Ovary (tissue), 9 donors: ENCODE data around the gene ZNF273. TPM values are rescaled to one million over a fixed set of nuclear protein-coding genes. Genes with fewer than 3 reads are reported as not detected.

Experiments
- DNase-seq, 5 donors: peaks; one replicate each; pipeline ENCODE4 v3.0.0-alpha.2; 2019 to 2020
- H3K27ac ChIP-seq, 2 donors: fragments of 200-600 bp; one replicate each; pipeline versions ENCODE4 v1.5.1 to v1.8.0; 2019 to 2022
- H3K27me3 ChIP-seq: fragments of 200-600 bp; one replicate; pipeline ENCODE4 v1.8.0; 2022
- H3K36me3 ChIP-seq: fragments of 200-600 bp; sonication (generic); one replicate; pipeline ENCODE4 v1.5.1; 2019
- H3K4me1 ChIP-seq: one replicate; pipeline ENCODE4 v1.8.1; 2013; ENCODE audit warnings: mild to moderate bottlenecking, moderate library complexity; ENCODE audit not compliant: insufficient read depth
- H3K4me3 ChIP-seq: fragments of 200-600 bp; sonication (generic); one replicate; pipeline ENCODE4 v1.5.1; 2017
- H3K9me3 ChIP-seq, 2 donors: fragments of 200-600 bp in 1 of 2; sonication (generic) in 1 of 2; one replicate each; pipeline versions ENCODE4 v1.5.1 to v1.8.1; 2013 to 2019; ENCODE audit warnings: mild to moderate bottlenecking in 1 of 2, moderate library complexity in 1 of 2
- CTCF ChIP-seq, 3 donors: fragments of 450-650 bp in 2 of 3; fragments of 200-600 bp in 1 of 3; IDR thresholded peaks; one replicate each; pipeline versions ENCODE4 v1.5.1 to v1.8.0; 2016 to 2022; ENCODE audit warnings: antibody characterized with exemption in 3 of 3, mild to moderate bottlenecking in 1 of 3
- EP300 ChIP-seq: sonication (generic); formaldehyde crosslinking; IDR thresholded peaks from one replicate; pipeline ENCODE4 v1.6.1; 2017; ENCODE audit warnings: antibody characterized with exemption
- POLR2A ChIP-seq: fragments of 450-650 bp; IDR thresholded peaks from one replicate; pipeline ENCODE4 v1.6.1; 2017; ENCODE audit warnings: antibody characterized with exemption, mild to moderate bottlenecking, moderate library complexity
- WGBS, 3 donors: extraction: QIAGEN DNeasy Blood & Tissue Kit in 1 of 3; methylation state at CpG; one replicate each; pipeline versions ENCODE4 v1.1.5 to v1.1.7; 2013 to 2017; 5-methylcytosine and 5-hydroxymethylcytosine counted together
- intact Hi-C, 4 donors: fragments of 100-400 bp; cut with DNase I; formaldehyde crosslinking; loops; one replicate each; pipeline versions ENCODE4 v1.11.0 to v1.15.1; 2022 to 2023
- polyA plus RNA-seq, 2 donors: library from polyadenylated mRNA; stranded (reverse); fragments of 200-250 nt in 1 of 2; fragments of 350-450 nt in 1 of 2; fragmentation: Illumina TruSeq in 1 of 2; extraction: RNeasy Lipid Tissue Mini Kit (QIAGEN cat#74804) in 1 of 2; gene quantifications; one replicate each; pipeline ENCODE4 v1.2.3, GENCODE V29; 2013 to 2014
- total RNA-seq, 7 donors: library from RNA; depleted of rRNA in 2 of 7; stranded (reverse); fragments of >200 nt in 2 of 7; fragmentation: NEBNext Ultra II Directional in 3 of 7; extraction: Animal tissue kit (Norgen Biotek cat#: 25700) in 3 of 7; gene quantifications; one replicate each; pipeline versions ENCODE4 v1.1.0 to v1.2.4, GENCODE V29; 2016 to 2023
- donor health status: DM: no; HTN: no; CAD: no; lungs with moderate emphysema.
- donor health status: DM: no; HTN: no; CAD: no.
- donor health status: Bipolar disorder and iron deficiency.
- donor health status: DM: yes; HTN: yes; CAD: no.
- donor health status: DM: no; HTN: no; CAD: no.
- donor health status: DM: yes; HTN: yes; CAD: no.

The ZNF273 gene
- total and polyA plus RNA-seq, 9 donors: 4.4 to 13.0 (median 6.6) TPM

DNA sequence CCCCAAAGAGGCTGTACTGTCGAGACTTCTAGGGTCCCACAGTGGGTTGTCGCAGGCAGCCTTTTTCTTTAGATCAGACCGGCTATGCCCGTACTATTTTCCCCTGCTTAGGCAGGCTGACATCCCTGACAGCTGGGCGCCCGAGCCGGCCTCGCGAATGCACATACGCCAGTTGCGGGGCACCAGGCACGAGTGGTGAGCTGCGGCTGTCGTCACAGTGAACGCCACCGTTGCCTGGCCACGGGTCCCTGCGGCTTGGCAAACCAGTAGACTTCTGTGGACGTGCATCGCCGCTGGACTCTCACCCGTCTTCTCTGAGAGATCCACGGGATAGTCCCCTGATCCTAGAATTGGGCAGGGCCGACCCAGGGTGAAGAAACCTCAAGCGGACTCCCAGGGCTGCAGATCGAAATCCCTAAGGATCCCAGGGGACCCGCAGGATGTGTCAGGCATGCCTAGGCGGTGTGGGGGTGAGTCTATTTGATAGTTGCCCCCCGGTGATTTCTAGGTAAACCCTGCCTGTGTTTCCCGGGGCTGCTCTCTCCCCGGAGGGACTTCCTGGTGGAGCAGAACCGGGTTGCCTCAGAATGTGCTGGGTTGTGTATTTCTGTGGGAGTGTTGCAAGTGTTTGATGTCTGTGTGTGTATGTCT, 33.0 kb upstream of the ZNF273 start:
- WGBS, 3 donors: 93 to 94% (median 93%) methylated on average over 32 of the region's 32 CpGs
- DNase-seq: no peak
- H3K4me1 ChIP-seq: no peaks in the 10 kb centered on the region

DNA sequence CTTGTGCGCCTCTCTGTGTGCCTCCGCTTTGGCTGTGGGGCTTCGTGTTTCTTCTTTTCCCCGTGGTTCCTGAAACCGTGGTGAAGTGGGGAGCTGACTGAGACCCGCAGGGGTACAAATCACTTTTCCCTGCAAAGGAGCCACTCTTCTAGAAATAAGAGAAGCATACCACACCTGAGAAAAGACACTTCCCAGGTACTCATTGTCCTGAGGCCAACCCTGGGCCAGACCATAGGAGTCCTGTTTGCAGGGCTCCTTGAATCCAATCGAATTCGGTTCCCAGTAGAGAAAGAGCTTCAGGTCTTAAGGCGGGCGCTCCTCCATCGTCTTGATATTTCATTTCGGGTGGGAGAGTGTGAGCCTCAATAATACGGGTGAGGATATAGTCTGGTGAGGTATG, 32.4 kb upstream of the ZNF273 start:
- intact Hi-C loops: no loop called here
- Histone ChIP-seq H3K27me3 (no peaks in the 10 kb centered on the region), H3K4me1 (no peaks in the 10 kb centered on the region), H3K27ac (no peak overlapping the region), H3K4me3 (no peak overlapping the region), H3K9me3 (no peaks in the 10 kb centered on the region), H3K36me3 (no peaks in the 10 kb centered on the region)
- DNase-seq: no peak
- TF ChIP-seq CTCF (IDR thresholded peaks at IDR 0.05) (no peak), EP300 (no peak), POLR2A (no peak)
- 92 to 96% (median 94%) methylated on average over 13 of the region's 13 CpGs for WGBS, 3 donors

More for the DNA sequence above, 33.0 kb upstream of the ZNF273 start:
- Histone ChIP-seq H3K9me3 (no peaks in the 10 kb centered on the region), H3K27ac (no peak overlapping the region), H3K36me3 (no peaks in the 10 kb centered on the region), H3K4me3 (no peak overlapping the region), H3K27me3 (no peaks in the 10 kb centered on the region)
- no peak for TF ChIP-seq POLR2A
- TF ChIP-seq CTCF (IDR thresholded peaks at IDR 0.05): no peak
- no peak for TF ChIP-seq EP300
- intact Hi-C loops: no loop called here

DNA sequence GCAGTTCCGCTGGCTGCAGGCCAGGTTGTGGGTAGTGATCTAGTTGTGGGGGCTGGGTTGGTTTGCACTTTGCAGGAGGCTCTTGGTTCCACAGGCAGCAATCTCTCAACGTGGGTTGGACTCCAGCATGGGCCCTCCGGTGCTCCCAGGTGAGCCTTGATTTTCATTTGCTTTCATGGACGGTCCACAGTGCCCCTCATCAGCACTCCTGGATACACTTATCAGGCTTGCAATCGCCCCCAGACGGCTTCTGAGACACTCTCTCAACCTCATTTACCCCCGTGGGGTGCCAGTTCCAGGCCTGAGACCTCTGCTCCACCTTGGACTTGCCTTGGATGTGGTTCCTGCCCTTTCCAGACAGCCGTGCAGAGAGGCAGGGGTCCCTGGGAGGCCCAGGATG, 31.3 kb upstream of the ZNF273 start:
- no peaks in the 10 kb centered on the region for H3K9me3 ChIP-seq
- WGBS, 3 donors: 68 to 75% (median 68%) methylated on average over 8 of the region's 8 CpGs
- no peaks in the 10 kb centered on the region for H3K4me1 ChIP-seq
- H3K27me3 ChIP-seq: no peaks in the 10 kb centered on the region
- H3K27ac ChIP-seq: no peak overlapping the region
- no peak overlapping the region for H3K4me3 ChIP-seq
- no peak for DNase-seq
- intact Hi-C loops: no loop called here
- no peaks in the 10 kb centered on the region for H3K36me3 ChIP-seq
- TF ChIP-seq POLR2A: no peak

DNA sequence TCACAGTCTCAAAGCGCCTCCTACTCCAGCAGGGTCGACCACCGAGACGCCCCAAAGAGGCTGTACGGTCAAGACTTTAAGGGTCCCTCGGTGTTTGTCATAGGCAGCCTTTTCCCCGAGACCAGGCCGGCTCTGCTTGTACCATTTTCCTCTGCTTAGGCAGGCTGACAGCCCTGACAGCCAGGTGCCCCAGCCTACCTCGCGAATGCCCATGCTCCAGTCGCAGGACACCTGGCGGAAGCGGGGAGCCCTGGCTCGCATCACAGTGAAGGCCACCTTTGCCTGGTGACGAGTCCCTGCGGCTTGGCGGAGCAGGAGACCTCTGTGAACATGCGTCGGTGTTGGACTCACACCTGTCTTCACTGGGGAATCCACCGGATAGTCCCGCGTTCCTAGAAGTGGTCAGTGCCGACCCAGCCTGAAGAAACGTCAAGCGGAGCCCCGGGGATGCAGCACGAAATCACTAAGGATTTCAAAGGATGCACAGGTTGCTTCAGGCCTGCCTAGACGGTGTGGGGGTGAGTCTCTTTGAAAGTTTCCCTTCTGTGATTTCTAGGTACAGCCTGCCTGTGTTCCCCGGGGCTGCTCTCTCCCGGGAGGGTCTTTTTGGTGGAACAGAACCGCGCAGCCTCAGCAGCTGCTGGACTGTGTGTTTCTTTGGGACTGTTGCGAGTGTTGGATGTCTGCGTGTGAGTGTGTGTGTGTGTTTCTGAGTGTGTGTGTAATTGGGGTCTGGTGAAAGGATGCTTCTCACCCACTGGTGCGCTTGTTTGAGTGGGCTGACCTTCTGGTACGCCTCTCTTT, 30.5 kb upstream of the ZNF273 start:
- DNase-seq: no peak
- no peak overlapping the region for H3K27ac ChIP-seq
- TF ChIP-seq POLR2A (no peak), CTCF (IDR thresholded peaks at IDR 0.05) (no peak), EP300 (no peak)
- intact Hi-C loops: no loop called here
- no peaks in the 10 kb centered on the region for H3K4me1 ChIP-seq
- H3K27me3 ChIP-seq: no peaks in the 10 kb centered on the region
- WGBS, 3 donors: 90 to 94% (median 91%) methylated on average over 36 of the region's 36 CpGs
- H3K4me3 ChIP-seq: no peak overlapping the region
- H3K9me3 ChIP-seq: no peaks in the 10 kb centered on the region
- no peaks in the 10 kb centered on the region for H3K36me3 ChIP-seq

GRCh38 chr7:64873155-64873500, 29.9 kb upstream of the ZNF273 start:
- intact Hi-C loops: no loop called here
- WGBS, 3 donors: 91 to 94% (median 94%) methylated on average over 10 of the region's 10 CpGs
- no peaks in the 10 kb centered on the region for H3K27me3 ChIP-seq
- H3K4me3 ChIP-seq: no peak overlapping the region
- no peaks in the 10 kb centered on the region for H3K4me1 ChIP-seq
- no peak for DNase-seq
- TF ChIP-seq POLR2A: no peak
- TF ChIP-seq EP300: no peak
- TF ChIP-seq CTCF (IDR thresholded peaks at IDR 0.05): no peak
- H3K9me3 ChIP-seq: no peaks in the 10 kb centered on the region
- H3K36me3 ChIP-seq: no peaks in the 10 kb centered on the region
- H3K27ac ChIP-seq: no peak overlapping the region
